GM18907 (cell line): ENCODE measurements around the gene PITX2.

Source experiments
- ATAC-seq: cut with Tn5 transposase; IDR thresholded peaks from one replicate; pipeline ENCODE4 v1.9.1; 2021; ENCODE audit warnings: mild to moderate bottlenecking, moderate library complexity; ENCODE audit not compliant: unreplicated experiment

PITX2 gene

DNA sequence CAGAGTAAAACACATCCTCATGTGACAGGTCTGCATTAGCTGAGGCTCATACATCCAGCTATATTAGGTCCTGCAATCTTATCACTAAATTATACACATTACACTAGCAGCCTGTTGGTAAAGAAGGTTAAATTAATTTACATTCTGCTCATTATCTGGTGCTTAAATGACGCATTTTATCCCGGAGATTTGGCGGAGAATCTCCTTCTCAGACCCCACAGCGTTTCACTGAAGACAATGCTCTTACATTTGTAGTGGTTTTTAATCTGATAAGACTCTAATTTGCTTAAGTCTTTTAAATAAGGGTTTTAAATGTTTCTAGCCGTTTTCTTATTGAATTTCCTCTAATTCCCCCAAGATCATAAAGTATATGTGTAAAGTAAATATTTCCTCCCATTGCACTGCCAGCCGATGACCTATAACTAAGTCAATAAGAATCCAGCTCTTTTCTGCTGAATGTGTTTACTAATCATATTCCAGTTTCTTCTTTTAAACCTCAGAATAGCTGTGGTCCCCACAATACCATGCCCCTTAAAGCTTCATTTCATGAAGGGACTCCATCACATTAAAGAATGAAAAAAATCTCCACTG, 2.1 kb upstream of the PITX2 start:
- no peak for ATAC-seq

DNA sequence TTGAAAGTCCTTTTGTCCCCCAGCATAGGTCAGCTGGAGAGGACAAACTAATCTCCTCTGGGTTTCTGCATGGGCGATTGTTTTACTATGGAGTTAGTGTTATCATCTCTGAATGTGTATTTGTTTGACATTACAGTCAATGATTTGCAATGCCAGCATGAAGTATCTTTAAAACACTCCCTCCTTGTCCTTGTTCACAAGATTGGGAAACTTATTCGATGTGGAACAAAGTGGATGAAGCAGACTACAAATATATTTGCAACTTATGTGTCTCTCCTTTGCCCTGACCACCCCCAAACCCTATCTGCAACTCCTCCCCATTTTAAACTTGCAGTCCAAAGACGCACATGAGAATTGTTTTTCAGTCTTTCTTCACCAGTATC, 1.5 kb upstream of the PITX2 start:
- no peak for ATAC-seq

DNA sequence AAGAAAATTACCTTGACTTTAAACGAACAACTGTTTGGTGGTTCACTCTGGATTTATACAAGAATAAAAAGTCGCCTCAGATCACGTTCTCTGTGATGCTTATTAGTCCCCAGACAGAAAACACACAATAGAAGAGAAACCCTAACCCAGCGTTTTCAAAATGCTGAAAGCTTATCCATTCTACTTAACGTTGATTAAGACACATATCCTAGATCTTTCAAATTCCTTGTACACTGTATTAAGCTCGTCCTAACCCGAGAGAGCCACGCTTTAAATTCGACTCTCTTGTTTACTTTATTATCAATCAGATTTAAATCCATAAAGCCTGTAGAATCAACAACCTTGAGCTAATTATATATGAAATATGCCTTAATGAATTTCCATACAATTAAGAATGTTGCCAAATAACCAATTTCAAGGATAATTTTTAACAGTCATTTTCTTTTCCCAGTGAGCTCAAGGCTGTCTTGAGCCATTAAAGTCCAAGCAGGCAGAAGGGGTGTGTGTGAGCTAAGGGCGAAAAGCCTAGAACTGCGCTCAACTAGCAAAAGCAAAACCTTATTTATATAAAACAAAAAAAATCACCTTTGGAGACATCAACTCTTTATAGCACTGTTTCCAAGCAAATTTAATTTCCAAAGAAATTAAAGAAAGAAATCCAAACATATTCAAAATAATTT, 981 bp upstream of the PITX2 start:
- ATAC-seq = no peak

DNA sequence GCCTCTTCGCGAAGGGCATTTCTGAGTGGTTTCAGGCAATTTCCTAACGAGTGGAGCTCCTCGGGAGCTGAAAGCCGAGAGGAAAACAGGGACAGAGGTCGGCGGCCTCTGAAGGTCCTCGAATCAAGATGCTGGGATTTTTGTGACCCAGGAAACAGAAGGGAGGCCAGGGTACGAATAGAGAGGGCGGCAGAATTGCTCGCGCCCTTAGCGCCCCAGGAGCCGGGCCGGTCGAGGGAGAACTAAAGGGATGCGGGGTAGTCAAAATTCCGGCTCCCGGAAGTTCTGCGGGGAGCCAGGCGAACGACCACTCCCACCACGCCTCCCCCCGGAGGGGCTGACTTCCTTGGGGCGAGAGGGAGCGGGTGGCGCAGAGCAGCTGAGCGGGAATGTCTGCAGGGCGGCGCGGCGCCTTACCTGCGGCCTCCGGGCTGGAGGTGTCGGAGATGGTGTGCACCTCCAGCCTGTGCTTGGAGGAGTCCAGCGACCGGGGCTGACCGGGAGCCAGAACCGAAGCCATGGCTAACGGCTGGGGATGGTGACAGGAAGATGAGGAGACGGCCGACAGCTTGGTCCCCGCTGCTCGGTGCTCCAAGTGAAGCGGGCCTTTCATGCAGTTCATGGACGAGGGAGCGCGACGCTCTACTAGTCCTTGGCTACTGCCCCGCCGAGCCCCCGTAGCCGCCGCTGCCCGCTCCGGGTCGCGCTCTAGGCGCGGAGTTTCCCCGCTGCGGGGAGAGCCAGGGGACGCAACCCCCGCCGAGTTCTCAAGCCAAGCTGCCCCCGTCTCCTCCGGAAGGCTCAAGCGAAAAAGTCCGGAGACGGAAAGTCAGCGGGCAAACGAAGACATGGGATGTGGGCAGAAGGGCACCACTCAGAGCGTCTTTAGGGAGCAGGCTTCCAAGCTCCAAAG, 782 bp downstream of the PITX2 start:
- ATAC-seq = no peak

DNA sequence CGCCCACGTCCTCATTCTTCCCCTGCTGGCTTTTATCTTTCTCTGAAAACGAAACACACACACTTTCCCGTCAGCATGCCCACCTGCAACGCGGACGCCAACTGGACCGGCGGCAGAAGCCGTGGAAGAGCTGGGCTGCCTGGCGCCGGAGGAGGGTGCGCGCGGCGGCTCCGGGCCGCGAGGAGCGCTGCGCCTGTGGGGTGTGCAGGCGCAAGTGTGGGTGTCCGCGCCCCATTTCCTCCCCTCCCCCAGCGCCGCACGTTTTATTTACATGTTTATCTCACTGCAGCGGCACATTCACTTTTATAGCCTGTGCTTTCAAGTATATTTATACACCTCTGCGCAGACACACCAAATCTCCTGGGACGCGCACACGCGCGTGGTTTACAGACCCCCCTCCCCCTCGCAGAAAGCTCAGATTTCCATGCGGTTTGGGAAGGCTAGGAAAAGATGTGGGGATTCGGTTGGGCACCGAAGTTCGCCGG, 1.5 kb downstream of the PITX2 start:
- ATAC-seq = no peak

DNA sequence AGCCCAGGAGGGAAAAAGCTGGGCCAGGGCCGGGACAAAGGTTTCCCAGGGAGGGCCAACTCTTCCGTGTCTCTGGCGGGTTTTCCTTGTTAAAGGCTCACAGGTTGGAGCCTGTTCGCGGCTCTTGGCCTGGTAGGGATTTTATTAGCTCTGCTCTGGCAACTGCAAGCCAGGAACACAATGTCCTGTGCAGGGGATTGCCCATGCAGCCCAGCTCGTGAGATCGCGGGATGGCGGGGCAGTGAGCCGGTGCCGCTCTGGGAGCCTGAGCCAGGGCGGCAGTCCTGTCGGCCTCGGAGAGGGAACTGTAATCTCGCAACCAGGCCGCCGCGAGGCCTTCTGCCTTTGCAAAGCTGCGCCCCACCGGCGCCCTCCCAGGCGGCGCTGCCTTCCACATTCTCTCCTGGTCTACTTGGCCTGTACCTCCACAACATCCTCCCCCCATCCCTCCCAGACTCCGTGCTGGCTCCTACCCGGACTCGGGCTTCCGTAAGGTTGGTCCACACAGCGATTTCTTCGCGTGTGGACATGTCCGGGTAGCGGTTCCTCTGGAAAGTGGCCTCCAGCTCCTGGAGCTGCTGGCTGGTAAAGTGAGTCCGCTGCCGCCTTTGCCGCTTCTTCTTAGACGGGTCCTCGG, 2.1 kb downstream of the PITX2 start:
- ATAC-seq = peak; percentile 59

DNA sequence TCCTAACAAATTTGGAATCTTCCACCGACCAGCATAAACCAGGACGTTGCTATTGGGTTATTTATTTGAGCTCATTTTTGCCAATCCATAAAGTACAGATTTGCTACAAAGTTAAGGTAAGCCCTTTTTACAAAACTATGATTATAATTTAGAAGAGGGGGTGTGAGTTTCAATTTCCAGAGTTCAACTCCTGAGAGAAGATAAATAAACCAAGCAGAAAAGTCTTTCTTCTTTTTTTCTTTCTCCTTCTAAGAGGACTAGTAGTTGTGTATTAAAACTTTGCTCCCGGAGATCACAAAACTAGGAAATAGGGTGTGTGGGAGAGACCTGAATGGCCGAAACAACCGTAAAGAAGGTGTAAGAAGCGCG, 2.6 kb downstream of the PITX2 start:
- no peak for ATAC-seq

DNA sequence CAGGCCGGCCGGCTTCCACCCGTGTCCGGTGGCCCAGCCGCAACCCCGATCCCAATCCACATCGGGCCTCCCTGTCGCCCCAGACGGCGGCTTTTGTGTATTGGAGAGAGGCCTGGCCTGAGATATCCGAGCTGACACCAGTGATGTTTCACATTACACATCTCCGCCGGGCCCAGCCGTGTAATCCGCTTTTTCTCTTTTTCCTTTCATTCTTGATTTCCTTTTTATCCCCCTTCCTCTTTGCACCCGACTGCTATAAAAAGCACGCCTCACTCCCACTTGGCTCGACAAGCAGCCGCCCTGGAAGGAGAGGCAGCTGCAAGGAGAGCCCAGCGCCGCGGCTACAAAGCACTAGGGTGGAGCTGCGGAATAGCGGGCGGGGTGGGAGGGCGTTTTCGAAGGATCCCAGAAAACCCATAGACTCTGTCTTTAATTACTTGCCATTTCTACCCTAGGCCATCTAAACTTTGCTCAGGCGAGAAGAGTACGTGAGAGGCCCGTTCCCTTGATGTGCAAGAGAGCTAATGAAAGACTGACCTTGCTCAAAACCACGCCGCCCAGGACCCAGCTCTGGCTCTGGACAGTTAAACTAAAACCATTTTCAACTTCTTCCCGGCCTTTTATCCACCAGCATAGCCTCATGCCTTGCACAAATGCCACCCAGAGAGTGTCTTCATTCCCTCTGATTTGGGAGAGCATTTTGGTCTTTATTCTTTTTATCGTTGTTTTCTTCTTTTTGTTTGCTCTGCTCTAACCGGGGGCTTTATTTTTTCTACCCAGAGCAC, 3.2 kb downstream of the PITX2 start:
- ATAC-seq = no peak

DNA sequence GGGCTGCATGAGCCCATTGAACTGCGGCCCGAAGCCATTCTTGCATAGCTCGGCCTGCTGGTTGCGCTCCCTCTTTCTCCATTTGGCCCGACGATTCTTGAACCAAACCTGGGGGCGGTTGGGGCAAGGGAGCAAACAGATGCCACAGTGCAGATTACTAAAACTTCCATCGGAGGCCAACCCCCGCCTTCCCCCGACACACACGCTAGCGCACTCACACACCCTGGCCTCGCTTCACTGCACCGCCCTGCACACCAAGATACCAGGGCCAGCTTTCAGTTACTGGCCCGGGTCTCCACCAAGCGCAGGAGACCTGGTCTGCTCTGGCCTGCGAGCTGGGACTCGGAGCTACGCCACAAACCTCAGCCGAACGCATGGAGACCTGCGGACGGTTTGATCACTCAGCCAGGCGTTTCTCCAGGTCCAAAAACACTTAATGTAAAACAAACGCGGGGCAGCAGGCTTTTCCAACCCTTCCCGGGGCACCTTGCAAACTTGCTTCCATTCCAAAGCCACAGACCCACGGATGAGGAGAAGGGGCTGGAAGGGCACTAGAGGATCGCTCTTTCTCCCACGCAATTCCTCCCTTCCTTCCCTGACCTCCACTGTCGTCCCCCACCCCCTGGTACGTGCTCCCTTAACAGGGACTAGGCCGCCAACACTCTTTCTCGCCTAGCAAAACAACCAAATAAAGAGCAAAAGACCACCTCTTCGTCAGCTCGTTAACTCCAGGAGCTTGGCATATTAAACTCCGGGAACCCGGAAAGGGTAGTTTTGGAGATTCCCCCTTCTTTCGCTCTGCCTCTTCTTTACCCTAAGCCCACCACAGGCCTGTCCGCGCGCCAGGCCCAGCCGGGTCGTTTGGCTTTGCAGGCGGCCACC, 4.1 kb downstream of the PITX2 start:
- no peak for ATAC-seq

DNA sequence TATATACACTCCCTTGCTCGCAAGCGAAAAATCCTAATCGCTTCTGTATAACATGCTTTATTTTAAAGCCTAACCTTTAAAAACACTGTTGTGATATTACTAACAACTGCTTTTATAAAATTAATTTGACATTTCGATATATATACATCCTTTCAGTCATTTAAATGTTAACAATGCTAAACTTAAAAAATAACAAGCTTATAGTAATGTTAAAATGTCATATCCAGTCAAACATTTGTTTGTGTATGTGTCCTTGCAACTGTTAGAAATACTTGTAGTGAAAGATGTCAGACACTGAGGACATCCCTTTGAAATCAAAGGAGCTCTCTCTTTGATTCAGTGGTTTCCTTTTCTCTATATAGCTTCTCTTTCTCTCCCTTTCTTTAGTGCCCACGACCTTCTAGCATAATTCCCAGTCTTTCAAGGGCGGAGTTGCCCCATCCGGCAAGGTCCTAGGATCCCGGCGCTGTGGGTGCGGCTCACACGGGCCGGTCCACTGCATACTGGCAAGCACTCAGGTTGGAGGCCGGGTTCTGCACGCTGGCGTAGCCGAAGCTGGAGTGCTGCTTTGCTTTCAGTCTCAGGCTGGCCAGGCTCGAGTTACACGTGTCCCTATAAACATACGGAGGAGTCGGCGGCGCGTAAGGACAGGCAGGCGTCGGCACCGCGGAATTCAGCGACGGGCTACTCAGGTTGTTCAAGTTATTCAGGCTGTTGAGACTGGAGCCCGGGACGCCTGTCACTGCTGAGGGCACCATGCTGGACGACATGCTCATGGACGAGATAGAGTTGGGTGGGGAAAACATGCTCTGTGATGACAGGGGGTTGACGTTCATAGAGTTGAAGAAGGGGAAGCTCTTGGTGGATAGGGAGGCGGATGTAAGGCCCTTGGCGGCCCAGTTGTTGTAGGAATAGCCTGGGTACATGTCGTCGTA, 5.0 kb downstream of the PITX2 start:
- ATAC-seq = no peak

DNA sequence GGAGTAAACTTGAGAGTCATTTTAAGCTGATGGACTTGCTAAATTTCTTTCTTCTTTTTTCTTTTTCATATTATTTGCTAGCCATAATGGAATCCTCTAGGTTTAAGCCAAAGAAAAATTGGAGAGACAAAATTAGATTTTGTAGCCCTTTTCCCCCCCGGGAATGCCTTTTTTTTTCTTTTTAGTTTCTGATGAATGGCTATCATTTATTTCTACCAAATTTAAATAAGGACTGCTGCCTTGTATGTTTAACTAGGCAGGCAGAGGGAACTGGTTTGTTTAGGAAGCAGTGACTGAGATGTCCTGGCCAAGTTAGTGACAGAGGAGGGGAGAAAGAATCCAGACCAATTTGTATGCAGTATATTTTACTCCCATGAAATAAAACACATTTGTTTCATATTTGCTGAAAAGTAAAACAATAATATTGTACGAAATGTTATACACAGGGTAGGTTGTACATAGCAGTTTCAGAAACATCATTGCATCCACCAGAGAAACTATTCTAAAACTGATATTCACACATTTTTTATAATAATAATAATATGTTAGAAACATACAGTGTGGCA, 5.7 kb downstream of the PITX2 start:
- ATAC-seq = no peak

DNA sequence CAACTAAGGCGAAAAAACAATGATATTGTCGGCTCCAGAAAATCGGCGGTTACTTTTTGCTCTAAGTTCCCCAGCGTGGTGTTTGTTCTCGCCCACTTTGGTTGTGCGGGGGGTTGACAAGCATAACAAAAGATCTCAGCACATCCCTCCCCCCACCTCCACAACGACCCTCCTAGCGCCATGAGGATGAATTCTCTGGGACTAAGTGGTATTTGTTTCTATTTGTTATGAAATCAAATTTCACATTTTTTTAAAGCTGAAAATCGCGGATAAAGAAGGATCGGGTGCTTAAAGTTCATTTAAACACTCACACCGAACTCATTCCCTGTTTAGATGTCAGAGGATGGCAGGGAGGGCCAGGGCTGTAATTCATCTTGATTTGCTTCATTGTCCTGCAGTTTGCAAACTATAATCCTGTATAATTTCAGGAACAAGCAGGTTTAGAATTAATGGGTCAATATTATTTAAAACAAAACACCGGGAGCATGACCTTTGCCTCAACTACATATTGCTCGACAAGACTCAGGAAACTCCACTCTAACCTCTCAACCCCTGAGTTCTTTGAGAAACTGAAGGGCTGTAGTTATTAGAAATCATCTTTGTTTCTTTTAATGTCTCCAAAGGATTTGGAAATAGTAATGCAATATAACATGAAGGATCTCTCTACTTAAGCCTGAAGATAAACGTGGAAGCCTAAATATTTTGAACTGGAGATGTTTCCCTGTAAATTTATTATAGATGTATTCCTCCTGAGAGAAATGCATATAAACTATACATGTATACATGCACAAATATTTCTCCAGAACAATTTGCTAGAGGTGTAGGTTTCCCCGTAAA, 6.4 kb downstream of the PITX2 start:
- no peak for ATAC-seq

DNA sequence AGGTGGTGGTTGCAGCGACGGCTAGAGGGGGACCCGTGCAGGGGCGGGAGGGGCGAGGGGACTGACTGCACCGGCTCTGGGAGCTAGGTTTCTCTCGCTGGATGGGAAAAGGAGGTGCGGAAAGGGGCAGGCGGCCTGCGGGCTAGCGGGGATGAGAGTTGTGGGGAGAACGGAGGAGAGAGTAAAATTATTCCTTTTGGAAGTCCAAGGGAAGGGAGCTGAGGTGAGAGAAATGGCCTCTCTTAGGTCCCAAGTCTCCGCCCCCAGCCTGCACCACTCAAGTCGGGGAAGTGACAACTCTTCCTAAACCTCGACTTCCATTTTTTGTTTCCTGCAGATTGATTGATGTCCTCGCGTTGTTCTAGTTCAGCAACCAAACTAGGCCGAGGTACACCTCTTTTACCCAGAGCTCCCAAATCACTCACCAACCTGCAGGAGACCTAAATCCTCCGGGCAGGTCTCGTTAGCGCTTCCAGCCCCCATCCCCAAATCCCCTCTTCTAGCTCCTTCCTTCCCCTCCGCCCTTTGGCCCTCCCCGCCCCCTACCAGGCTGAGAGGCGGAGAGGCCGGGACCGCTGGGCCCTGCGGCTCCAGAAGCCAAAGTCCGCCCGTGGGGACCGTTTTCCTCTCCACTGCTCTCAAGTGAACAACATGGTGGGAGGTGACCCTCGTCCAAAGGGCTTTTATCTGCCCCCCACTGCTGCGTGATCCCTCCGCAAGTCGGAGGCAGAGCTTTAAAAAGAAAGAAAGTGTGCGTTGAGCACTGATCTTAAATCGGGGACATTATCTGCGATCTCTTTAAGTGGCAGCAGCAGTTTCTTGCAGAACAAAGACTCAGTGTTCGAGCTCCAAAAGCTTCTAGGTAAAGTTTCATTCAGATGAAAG, 7.3 kb downstream of the PITX2 start:
- ATAC-seq = no peak

DNA sequence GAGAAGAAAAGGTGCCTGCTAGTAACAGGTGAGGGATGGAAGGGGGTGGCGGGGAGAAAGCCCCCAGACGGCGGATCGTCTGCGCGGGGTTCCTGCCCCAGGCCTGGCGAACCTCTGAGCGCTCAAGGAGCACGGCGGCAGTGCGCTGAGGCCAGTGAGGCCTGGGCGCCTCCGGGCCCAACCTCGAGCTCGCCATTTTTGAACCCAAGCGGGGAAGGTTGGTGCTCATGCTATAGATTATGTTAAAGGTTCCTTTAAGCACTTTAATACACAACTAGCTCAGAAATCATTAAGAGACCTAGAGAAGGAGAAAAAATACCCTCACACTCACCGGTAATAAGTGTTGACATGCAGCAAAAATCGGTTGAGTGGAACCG, 7.9 kb downstream of the PITX2 start:
- no peak for ATAC-seq

DNA sequence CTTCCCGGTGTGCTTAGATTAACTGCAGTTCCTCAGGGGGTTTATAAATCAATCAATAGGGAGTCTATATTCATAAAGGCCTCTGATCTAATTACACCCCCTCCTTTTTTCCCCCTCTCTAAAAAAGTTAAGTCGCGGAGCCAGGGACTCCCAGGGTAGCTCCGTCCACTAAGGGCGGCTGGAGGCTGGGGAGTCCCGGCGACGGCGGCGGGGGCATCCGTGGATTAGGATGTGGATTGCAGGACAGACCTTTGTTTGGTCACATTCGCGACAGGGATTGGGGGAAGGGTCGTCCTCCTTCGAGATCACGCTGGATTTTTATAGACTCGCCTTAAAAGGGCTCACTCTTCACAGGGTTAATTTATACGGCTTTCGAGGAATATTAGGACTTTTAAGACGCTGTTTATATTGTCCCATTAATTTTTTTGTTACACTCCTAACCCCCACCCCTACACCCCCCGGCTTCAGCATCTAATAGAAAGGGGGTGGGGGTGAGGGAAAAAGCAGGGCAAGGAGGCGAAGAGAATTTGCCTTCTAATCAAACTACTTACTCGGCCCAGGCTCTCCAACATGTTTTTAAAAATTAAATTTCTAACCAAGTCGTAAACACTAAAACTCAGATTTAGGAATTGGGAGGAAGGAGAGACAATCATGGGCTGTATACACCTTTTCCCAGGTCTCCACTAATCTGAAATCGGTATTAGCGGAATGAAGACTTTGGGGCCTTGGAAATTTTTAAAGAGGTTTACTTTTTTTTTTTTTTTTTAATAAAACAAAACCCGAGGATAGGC, 8.5 kb downstream of the PITX2 start:
- no peak for ATAC-seq

DNA sequence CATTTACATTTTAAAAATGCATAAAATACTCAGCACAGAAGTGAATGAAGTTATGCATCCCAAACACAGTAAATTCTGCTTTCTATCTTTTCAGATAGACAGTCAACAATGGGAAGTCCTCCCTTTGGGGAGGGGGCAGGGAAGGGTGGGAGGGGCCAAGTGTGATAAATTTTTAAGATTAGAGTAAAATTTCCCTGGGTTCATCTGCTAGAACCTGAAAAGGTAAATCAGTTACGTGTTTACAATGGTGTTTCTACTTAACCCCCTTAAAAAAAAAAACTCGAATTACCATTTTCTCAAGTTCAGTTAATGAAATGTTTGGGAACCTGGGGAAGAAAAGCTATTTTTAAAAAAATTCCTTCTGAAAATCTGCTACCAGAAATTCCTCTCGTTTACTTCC, 9.1 kb downstream of the PITX2 start:
- ATAC-seq = no peak
